NAMALWA (cell line): ENCODE measurements around the gene MLN.

Experiments
- DNase-seq: peaks from one replicate; pipeline ENCODE4 v3.0.0-alpha.2; 2015; ENCODE audit warnings: low spot score

Gene MLN

GRCh38 chr6:33771146-33772081 is 32.4 kb downstream of the MLN start:
- peak; percentile 84 for DNase-seq

- DNase-seq = no peak
Measured at GRCh38 chr6:33770833-33771145, 33.0 kb downstream of the MLN start.

GRCh38 chr6:33770124-33770832 is 33.5 kb downstream of the MLN start:
- no peak for DNase-seq

- no peak for DNase-seq
Measured at GRCh38 chr6:33769248-33769821, 34.5 kb downstream of the MLN start.

- peak; percentile 78 for DNase-seq
Measured at GRCh38 chr6:33768644-33769120, 35.1 kb downstream of the MLN start.

- DNase-seq = no peak
Measured at GRCh38 chr6:33766921-33767907, 36.6 kb downstream of the MLN start.

GRCh38 chr6:33765368-33765767 is 38.4 kb downstream of the MLN start:
- no peak for DNase-seq

- DNase-seq = no peak
Measured at GRCh38 chr6:33764036-33764435, 39.8 kb downstream of the MLN start.

GRCh38 chr6:33763483-33763882 is 40.3 kb downstream of the MLN start:
- no peak for DNase-seq

- DNase-seq = no peak
Measured at GRCh38 chr6:33762713-33763112, 41.1 kb downstream of the MLN start.

- DNase-seq = peak; percentile 63
Measured at GRCh38 chr6:33761922-33762629, 41.7 kb downstream of the MLN start.

GRCh38 chr6:33761581-33761921 is 42.3 kb downstream of the MLN start:
- DNase-seq = no peak

- DNase-seq = peak; percentile 26
Measured at GRCh38 chr6:33759887-33760629, 43.7 kb downstream of the MLN start.

- no peak for DNase-seq
Measured at GRCh38 chr6:33758815-33759216, 45.0 kb downstream of the MLN start.

GRCh38 chr6:33757906-33758305 is 45.9 kb downstream of the MLN start:
- no peak for DNase-seq

GRCh38 chr6:33757113-33757512 is 46.7 kb downstream of the MLN start:
- no peak for DNase-seq

GRCh38 chr6:33756211-33756954 is 47.4 kb downstream of the MLN start:
- DNase-seq = no peak

GRCh38 chr6:33755070-33755869 is 48.5 kb downstream of the MLN start:
- no peak for DNase-seq

- DNase-seq = no peak
Measured at GRCh38 chr6:33754222-33754621, 49.6 kb downstream of the MLN start.
